RPMI7951 (cell line): ENCODE data around the gene BICC1. TPM values are rescaled to one million over a fixed set of nuclear protein-coding genes. Genes with fewer than 3 reads are reported as not detected.
"Not testable (repeated sequence)": the region's sequence is repeated elsewhere in the genome, so short reads cannot be mapped to it uniquely, and the experiment has no call there.

Experiments used
- DNase-seq: peaks from one replicate; pipeline ENCODE4 v3.0.0-alpha.2; 2012; ENCODE audit warnings: low read depth
- total RNA-seq: library from RNA; depleted of rRNA; stranded (reverse); fragments of >200 nt; shearing (Covaris generic); gene quantifications from 2 replicates; pipeline ENCODE4 v1.2.3, GENCODE V29; 2014

The BICC1 gene
- total RNA-seq, 1 experiment from 2014 or later, result 37.6 TPM

DNA sequence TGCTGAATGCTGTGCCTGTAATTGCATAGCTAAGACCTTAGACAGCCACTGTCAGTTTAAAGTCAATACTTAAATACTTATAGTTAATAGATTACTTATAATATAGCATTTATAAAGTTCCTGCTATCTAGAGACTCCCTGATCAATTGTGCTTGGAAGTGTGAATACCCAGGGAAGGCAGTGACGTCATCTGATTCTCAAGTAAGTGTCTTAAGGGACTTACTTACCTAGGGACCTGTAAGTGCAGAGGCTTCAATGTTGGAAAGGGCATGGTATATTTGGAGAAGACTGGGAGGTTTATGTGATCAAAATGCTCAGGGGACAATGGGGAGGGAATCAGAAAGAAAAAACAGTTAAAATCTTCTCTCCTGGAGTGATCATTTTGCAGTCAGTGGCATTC is 55.0 kb downstream of the BICC1 start:
- no peak for DNase-seq

- no peak for DNase-seq
Measured at GRCh38 chr10:58568428-58568935, 55.8 kb downstream of the BICC1 start.

GRCh38 chr10:58570307-58570723 is 57.6 kb downstream of the BICC1 start:
- peak; percentile 32 for DNase-seq

GRCh38 chr10:58570979-58571378 is 58.3 kb downstream of the BICC1 start:
- DNase-seq, result no peak

- peak; percentile 51 for DNase-seq
Measured at GRCh38 chr10:58573144-58573543, 60.5 kb downstream of the BICC1 start.

GRCh38 chr10:58574058-58574457 is 61.4 kb downstream of the BICC1 start:
- peak; percentile 75 for DNase-seq

DNA sequence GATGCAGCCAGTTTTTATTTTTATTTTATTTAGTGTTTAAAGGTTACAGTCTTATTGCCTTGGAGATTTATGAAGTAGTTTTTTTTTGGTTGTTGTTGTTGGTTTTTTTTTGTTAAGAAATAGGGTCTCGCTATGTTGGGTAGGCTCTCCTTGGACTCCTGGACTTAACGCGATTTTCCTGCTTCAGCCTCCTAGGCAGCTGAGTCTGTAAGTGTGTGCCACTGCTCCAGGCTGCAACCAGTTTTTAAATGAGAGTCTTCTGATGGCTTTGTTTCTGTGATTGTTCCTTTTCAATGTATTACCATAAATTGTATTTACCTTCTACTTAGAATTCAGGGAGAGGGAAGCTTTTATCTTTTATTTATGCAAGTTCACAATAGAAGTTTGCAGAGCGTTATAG is 62.8 kb downstream of the BICC1 start:
- no peak for DNase-seq

- peak; percentile 33 for DNase-seq
Measured at GRCh38 chr10:58576751-58577436, 64.2 kb downstream of the BICC1 start.

- DNase-seq, result peak; percentile 58
Measured at GRCh38 chr10:58577437-58577777, 64.7 kb downstream of the BICC1 start.

- DNase-seq, result no peak
Measured at GRCh38 chr10:58578366-58578765, 65.7 kb downstream of the BICC1 start.

DNA sequence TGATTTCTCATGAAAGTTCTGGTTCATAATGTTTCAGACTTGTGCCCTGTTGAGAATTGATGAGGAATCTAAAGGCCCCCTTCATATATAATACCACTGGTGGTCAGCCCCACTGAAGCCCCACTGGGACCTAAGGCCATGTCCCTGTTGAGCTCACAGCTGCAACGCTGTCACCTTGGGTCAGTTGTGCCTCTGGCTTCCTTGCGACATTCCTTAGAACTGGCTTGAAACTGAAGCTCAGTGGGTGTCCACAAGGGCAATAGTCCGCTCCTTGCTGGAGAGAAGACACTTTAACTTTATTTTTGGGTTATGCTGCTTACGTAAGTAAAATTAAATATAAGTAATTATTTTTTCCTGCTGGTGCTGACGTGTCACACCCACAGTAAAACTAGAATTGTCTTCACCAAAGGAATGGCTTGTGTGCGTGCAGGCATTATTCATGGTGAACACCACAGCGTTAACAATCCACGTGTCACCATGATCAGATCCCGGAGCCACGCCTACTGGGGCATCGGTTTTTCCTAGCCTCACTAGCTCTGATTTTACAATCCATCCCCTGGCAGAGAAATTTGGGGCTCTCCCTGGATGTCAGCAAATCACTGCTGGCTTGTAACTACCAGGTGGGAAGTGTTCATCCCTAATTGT is 66.5 kb downstream of the BICC1 start:
- DNase-seq, result no peak

GRCh38 chr10:58582045-58582444 is 69.4 kb downstream of the BICC1 start:
- no peak for DNase-seq

- no peak for DNase-seq
Measured at GRCh38 chr10:58585435-58585834, 72.8 kb downstream of the BICC1 start.

DNA sequence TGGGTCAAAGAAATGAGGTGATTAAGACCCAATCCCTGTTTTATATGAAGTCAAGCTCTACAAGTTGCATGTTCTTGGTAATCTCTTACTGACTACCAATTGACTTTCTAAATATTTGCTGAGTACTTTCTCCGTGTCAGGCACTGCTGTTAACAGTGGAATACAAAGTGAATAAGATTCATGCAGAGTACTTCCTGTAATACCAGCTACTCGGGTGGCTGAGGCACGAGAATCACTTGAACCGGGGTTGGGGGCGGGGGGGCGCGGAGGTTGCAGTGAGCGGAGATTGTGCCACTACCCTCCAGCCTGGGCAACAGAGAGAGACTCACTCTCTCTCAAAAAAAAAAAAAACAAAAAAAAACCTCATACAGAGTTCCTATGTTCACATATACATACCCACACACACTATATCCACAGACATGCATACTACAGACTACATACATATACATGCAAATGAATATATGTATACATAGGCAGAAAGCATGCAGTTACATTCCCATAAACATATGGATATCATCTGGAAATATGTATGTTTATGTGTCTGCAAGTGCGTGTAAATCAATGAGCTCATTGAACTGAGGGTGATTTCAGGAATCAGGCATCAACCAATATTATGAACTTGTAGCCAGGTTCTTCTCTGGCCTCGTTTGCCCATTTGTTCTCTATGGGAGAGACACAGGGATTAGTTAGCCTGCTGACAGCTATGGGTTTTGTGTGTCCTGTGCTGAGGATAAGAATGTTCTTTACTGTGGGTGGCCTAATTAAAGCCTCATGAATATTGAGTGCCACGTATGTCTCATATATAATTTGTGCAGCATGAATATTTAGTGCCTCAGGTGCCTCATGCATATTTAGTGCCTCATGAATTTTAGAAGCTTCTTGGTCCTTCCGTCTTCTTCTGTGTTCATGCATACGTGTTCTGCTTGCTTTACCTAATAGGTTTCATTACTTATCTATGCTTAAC is 73.9 kb downstream of the BICC1 start:
- no peak for DNase-seq

DNA sequence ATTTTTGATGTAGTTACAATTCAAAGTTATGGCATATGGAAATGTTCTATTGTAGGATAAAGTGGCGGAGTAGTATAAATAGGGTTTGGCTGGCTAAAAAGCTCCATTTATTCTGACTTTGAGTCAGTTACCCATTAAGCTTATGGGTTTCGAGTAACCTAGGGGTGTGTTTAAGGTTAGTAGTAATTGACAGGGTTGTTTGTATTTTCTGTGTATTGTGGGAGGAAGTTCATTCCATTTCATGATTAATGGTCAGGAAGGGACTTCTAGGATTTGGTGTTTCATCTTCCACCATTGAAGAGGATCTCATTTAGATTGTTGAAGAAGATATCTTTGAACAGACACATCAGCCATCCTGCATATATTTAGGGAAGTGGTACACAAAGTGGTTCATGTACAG is 75.0 kb downstream of the BICC1 start:
- peak; percentile 44 for DNase-seq

GRCh38 chr10:58588673-58589265 is 76.1 kb downstream of the BICC1 start:
- DNase-seq, result no peak

DNA sequence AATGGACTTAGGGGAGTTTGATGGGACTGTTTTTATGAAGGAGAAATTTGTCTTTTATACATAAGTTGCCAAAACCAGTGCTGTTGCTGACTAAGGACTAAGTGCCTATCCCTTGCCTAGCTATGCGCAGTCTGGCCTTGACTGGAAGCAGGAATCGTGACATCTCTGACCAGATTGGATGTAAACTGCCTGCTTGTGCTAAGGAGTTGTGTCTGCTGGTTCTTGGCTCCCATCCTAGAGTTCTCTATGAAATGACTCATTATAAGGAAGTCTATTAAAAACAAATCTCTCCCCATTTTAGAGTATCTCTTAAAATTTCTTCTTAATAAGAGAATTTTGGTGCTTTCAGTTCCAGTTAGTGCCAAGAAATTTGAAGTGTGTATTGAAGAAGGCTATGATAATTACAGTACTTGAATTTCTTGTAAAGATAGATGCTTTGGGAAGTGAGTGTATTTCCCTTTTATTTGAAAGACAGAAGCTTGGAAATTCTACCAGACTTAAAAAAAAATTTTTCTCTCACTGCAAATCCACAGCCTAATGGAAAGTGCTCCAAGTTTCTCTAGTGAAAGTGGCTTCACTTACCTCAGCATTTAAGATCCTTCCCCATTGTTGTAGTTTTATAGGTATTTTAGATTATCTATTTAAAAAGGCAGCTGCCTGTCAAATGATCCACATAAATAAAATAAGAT is 77.6 kb downstream of the BICC1 start:
- DNase-seq, result peak; percentile 94

- DNase-seq, result peak; percentile 24
Measured at GRCh38 chr10:58590924-58591323, 78.3 kb downstream of the BICC1 start.

DNA sequence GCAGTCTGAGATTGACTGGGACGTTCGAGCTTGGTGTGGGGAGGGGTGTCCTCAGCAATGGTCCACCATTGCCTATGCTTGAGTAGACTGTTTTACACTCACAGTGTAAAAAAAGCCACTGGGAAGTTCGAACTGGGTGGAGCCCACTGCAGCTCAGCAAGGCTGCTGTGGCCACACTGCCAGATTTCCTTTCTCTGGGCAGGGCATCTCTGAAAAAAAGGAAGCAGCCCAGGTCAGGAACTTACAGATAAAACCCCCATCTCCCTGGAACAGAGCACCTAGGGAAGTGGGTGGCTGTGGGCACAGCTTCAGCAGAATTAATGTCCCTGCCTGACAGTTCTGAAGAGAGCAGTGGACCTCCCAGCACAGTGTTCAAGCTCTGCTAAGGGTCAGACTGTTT is 80.3 kb downstream of the BICC1 start:
- no peak for DNase-seq

- DNase-seq, result not testable (repeated sequence)
Measured at GRCh38 chr10:58597211-58597610, 84.5 kb downstream of the BICC1 start.

DNA sequence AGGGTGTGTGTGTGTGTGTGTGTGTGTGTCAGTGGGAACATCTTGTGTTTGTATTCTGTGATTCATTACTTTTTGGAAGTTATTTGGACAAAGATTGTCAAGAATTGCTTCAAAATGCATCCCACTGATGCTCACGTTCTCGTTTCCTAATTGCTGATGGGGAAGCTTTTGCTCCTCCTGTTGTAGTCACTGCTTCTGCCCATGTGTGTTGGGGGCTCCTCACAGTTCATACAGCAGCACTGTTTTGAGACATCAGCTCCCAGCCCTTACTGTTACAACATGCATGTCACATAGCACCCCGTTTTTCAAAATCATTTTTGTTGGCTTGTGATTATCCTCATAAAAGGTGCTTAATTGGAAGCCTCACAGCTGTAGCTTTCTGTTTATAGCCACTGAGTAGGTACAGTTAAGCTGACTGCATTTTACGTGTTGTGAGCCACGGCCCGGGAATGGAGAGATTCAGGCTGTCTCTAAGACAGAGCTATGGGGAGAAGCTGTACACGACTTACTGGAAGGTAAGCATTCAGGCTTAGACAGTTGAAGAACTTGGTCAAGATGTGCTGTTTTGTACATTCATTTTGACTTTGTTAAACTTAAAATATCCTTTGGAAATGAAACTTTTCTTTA is 87.4 kb downstream of the BICC1 start:
- DNase-seq, result no peak
